H9 (cell line): ENCODE data around the gene GPRIN1. TPM values are rescaled to one million over a fixed set of nuclear protein-coding genes. Genes with fewer than 3 reads are reported as not detected.

ENCODE experiments used
- DNase-seq: peaks from one replicate; pipeline ENCODE4 v3.0.0-alpha.2; 2017
- H2AFZ ChIP-seq: one replicate; pipeline ENCODE4 v1.6.1; 2013; ENCODE audit warnings: mild to moderate bottlenecking, low read length, control low read depth, moderate library complexity
- H2AK5ac ChIP-seq: 2 replicates; pipeline ENCODE4 v1.6.1; 2013; ENCODE audit warnings: low read length, control low read depth, mixed read lengths; ENCODE audit not compliant: insufficient read length
- H2BK120ac ChIP-seq: one replicate; pipeline ENCODE4 v1.6.1; 2013; ENCODE audit warnings: low read depth, mild to moderate bottlenecking, low read length, control low read depth, inconsistent platforms; ENCODE audit not compliant: poor library complexity, severe bottlenecking
- H2BK12ac ChIP-seq: 2 replicates; pipeline ENCODE4 v1.6.1; 2013; ENCODE audit warnings: low read length, control low read depth, mixed read lengths, low read depth; ENCODE audit not compliant: insufficient read length
- H2BK15ac ChIP-seq: 2 replicates; pipeline ENCODE4 v1.6.1; 2013; ENCODE audit warnings: low read depth, low read length, control low read depth
- H2BK20ac ChIP-seq: one replicate; pipeline ENCODE4 v1.6.1; 2013; ENCODE audit warnings: low read depth, mild to moderate bottlenecking, low read length, control low read depth, inconsistent platforms; ENCODE audit not compliant: poor library complexity, severe bottlenecking
- H2BK5ac ChIP-seq: 2 replicates; pipeline ENCODE4 v1.6.1; 2013; ENCODE audit warnings: low read length, control low read depth, mixed read lengths; ENCODE audit not compliant: insufficient read length
- H3K14ac ChIP-seq: 2 replicates; pipeline ENCODE4 v1.6.1; 2013; ENCODE audit warnings: low read length, control low read depth; ENCODE audit not compliant: insufficient read depth
- H3K18ac ChIP-seq: 2 replicates; pipeline ENCODE4 v1.6.1; 2013; ENCODE audit warnings: low read depth, mild to moderate bottlenecking, mixed read lengths, low read length, control low read depth; ENCODE audit not compliant: insufficient read length
- H3K23ac ChIP-seq: 2 replicates; pipeline ENCODE4 v1.6.1; 2013; ENCODE audit warnings: low read length, control low read depth, mixed read lengths, low read depth; ENCODE audit not compliant: insufficient read length
- H3K23me2 ChIP-seq: 2 replicates; pipeline ENCODE4 v1.6.1; 2013; ENCODE audit warnings: low read depth, mild to moderate bottlenecking, mixed read lengths, low read length, control low read depth; ENCODE audit not compliant: insufficient read length, poor library complexity, severe bottlenecking
- H3K27ac ChIP-seq: 2 replicates; pipeline ENCODE4 v1.5.1; 2013; ENCODE audit warnings: low read length, control low read depth, mixed read lengths, low read depth; ENCODE audit not compliant: insufficient read length
- H3K27me3 ChIP-seq: 2 replicates; pipeline ENCODE4 v1.6.1; 2013; ENCODE audit warnings: low read length, control low read depth, inconsistent platforms; ENCODE audit not compliant: insufficient read depth
- H3K4ac ChIP-seq: 2 replicates; pipeline ENCODE4 v1.6.1; 2013; ENCODE audit warnings: low read depth, mild to moderate bottlenecking, control low read depth, inconsistent platforms, low read length, moderate library complexity
- H3K4me1 ChIP-seq: 2 replicates; pipeline ENCODE4 v1.6.1; 2013; ENCODE audit warnings: low read length, control low read depth, inconsistent platforms; ENCODE audit not compliant: insufficient read depth
- H3K4me2 ChIP-seq: 2 replicates; pipeline ENCODE4 v1.6.1; 2013; ENCODE audit warnings: low read length, control low read depth, mixed read lengths; ENCODE audit not compliant: insufficient read length, insufficient read depth
- H3K56ac ChIP-seq: 2 replicates; pipeline ENCODE4 v1.6.1; 2013; ENCODE audit warnings: low read depth, mild to moderate bottlenecking, mixed read lengths, low read length, control low read depth; ENCODE audit not compliant: insufficient read length
- H3K79me1 ChIP-seq: 2 replicates; pipeline ENCODE4 v1.6.1; 2013; ENCODE audit warnings: low read depth, mild to moderate bottlenecking, moderate library complexity, low read length, control low read depth, inconsistent platforms; ENCODE audit not compliant: insufficient read depth, poor library complexity, severe bottlenecking
- H3K79me2 ChIP-seq: 2 replicates; pipeline ENCODE4 v1.6.1; 2013; ENCODE audit warnings: low read length, control low read depth, inconsistent platforms; ENCODE audit not compliant: insufficient read depth
- H3K9ac ChIP-seq: 2 replicates; pipeline ENCODE4 v1.6.1; 2013; ENCODE audit warnings: low read length, control low read depth, mixed read lengths; ENCODE audit not compliant: insufficient read length; ENCODE audit errors: extremely low read depth
- H3K9me3 ChIP-seq: one replicate; pipeline ENCODE4 v1.6.1; 2013; ENCODE audit warnings: low read depth, low read length, inconsistent platforms; ENCODE audit not compliant: control insufficient read depth
- H3T11ph ChIP-seq: one replicate; pipeline ENCODE4 v1.6.1; 2013; ENCODE audit warnings: mild to moderate bottlenecking, low read length, control low read depth, inconsistent platforms
- H4K20me1 ChIP-seq: one replicate; pipeline ENCODE4 v1.6.1; 2013; ENCODE audit not compliant: control insufficient read depth, insufficient read length, insufficient read depth
- H4K5ac ChIP-seq: 2 replicates; pipeline ENCODE4 v1.6.1; 2013; ENCODE audit warnings: low read depth, mild to moderate bottlenecking, mixed read lengths, low read length, control low read depth; ENCODE audit not compliant: insufficient read length
- H4K8ac ChIP-seq: replicated peaks from 2 replicates; pipeline ENCODE4 v1.6.1; 2013; ENCODE audit warnings: low read length, control low read depth, mixed read lengths, low read depth; ENCODE audit not compliant: insufficient read length
- H4K91ac ChIP-seq: 2 replicates; pipeline ENCODE4 v1.6.1; 2013; ENCODE audit warnings: low read depth, mild to moderate bottlenecking, moderate library complexity, mixed read lengths, low read length, control low read depth; ENCODE audit not compliant: insufficient read length
- H3K27ac Mint-ChIP-seq, 3 experiments: 2 replicates in 2 of 3; 3 replicates in 1 of 3; pipeline ENCODE4 v1.8.0; 2020 to 2021; ENCODE audit warnings: mixed read lengths in 3 of 3, mild to moderate bottlenecking in 1 of 3, moderate library complexity in 1 of 3
- H3K27me3 Mint-ChIP-seq: 2 replicates; pipeline ENCODE4 v1.8.0; 2021; ENCODE audit warnings: low read depth, mild to moderate bottlenecking, moderate library complexity, mixed read lengths
- H3K36me3 Mint-ChIP-seq, 3 experiments: 2 replicates in 2 of 3; 3 replicates in 1 of 3; pipeline ENCODE4 v1.8.0; 2020 to 2021; ENCODE audit warnings: low read depth in 3 of 3, mixed read lengths in 3 of 3; ENCODE audit not compliant: insufficient read depth in 1 of 3
- H3K4me1 Mint-ChIP-seq, 2 experiments: 2 replicates each; pipeline ENCODE4 v1.8.0; 2020; ENCODE audit warnings: mixed read lengths in 2 of 2
- H3K4me3 Mint-ChIP-seq, 2 experiments: 2 replicates in 1 of 2; 3 replicates in 1 of 2; pipeline ENCODE4 v1.8.0; 2020 to 2021; ENCODE audit warnings: mild to moderate bottlenecking in 2 of 2, mixed read lengths in 2 of 2, moderate library complexity in 1 of 2
- H3K9me3 Mint-ChIP-seq, 2 experiments: 2 replicates in 1 of 2; 3 replicates in 1 of 2; pipeline ENCODE4 v1.8.0; 2020; ENCODE audit warnings: mild to moderate bottlenecking in 2 of 2, mixed read lengths in 2 of 2, moderate library complexity in 1 of 2
- WGBS: extraction: QIAGEN DNeasy Blood & Tissue Kit; methylation state at CpG from one replicate; pipeline ENCODE4 v1.1.7; 2013; ENCODE audit warnings: missing lambda C conversion rate, low lambda C conversion rate, mixed read lengths; ENCODE audit not compliant: insufficient read length; ENCODE audit errors: extremely low coverage; 5-methylcytosine and 5-hydroxymethylcytosine counted together
- total RNA-seq: library from RNA; stranded (reverse); gene quantifications from 2 replicates; pipeline ENCODE4 v1.2.1, GENCODE V29; 2021
- TF ChIP-seq, protein P1 (sequence below): fragments of 200-600 bp; sonication (generic); conservative IDR thresholded peaks from 3 replicates; pipeline ENCODE4 v1.8.0; 2021; ENCODE audit warnings: antibody characterized with exemption, mild to moderate bottlenecking

The GPRIN1 gene
- total RNA-seq, 1 experiment from 2014 or later, result 10.8 TPM

DNA sequence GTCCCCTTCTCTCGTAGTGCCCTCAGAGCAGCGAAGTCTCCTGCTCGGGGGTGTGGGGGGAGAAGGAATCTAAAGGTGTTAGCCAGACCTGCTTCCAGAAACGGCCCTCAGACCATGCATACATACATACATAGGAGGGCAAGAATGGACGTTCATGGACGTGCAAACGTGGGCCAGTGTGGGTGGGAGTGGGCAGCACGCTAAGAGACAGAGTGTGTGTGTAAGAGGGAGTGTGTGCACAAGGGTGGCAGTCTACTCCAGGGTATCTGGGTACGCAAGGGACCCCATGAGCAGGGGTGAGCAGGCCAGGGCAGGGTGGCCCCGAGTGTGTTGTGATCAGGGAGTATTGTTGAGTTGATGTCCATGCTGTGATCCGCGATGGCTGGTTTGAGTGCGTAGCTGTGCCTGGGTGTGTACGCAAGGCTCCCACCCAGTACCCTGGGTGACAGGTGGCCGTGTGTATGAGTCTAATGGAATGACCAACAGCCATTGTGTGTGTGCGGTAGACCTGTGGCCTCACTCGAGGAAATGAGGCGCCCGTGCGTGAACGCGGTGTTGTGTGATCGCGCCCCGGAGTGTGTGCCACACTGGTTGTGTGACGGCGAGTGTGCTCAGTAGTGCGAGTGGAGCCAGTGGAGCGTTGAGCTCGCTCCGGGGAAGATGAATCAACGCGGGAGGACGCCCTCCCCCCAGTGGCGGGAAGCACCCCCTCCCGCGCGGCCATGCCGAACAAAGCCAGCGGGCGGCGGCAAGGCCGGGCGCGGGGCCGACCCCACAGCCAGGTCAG, 826 bp downstream of the GPRIN1 start:
- H3K4me1 Mint-ChIP-seq, result peaks cover 32% of the 10 kb centered on the region in 2 experiments

More for the DNA sequence above, 826 bp downstream of the GPRIN1 start:
- Histone ChIP-seq H2BK12ac (no peak overlapping the region), H2AFZ (no peak overlapping the region), H4K8ac (no peak overlapping the region), H3K9me3 (no peaks in the 10 kb centered on the region), H3K4me2 (peak overlapping the region; percentile 63), H3K4ac (no peak overlapping the region), H3K23me2 (peaks cover 6% of the 10 kb centered on the region), H3T11ph (no peak overlapping the region), H3K23ac (no peak overlapping the region), H3K56ac (no peak overlapping the region), H3K4me1 (no peaks in the 10 kb centered on the region; the same call in 1 of the 2 replicates), H3K79me2 (no peaks in the 10 kb centered on the region), H2BK15ac (no peak overlapping the region), H2BK5ac (no peak overlapping the region), H4K5ac (no peak overlapping the region), H3K79me1 (no peaks in the 10 kb centered on the region), H3K27ac (no peak overlapping the region), H4K20me1 (no peaks in the 10 kb centered on the region), H3K27me3 (no peaks in the 10 kb centered on the region; the same call in 1 of the 2 replicates), H3K18ac (no peak overlapping the region), H3K9ac (peak overlapping the region; percentile 56), H4K91ac (no peak overlapping the region), H2BK20ac (no peak overlapping the region), H2BK120ac (no peak overlapping the region), H3K14ac (no peak overlapping the region), H2AK5ac (no peak overlapping the region)
- no CpG with 5 or more reads among the region's 46 CpGs for WGBS
- no peaks in the 10 kb centered on the region for H3K36me3 Mint-ChIP-seq
- H3K27me3 Mint-ChIP-seq, result peaks cover 23% of the 10 kb centered on the region
- H3K27ac Mint-ChIP-seq, result peak overlapping the region in 1 of 3 experiments; percentile 75; a peak in 2 of 7 replicates
- DNase-seq, result no peak
- TF ChIP-seq, protein P1, sequence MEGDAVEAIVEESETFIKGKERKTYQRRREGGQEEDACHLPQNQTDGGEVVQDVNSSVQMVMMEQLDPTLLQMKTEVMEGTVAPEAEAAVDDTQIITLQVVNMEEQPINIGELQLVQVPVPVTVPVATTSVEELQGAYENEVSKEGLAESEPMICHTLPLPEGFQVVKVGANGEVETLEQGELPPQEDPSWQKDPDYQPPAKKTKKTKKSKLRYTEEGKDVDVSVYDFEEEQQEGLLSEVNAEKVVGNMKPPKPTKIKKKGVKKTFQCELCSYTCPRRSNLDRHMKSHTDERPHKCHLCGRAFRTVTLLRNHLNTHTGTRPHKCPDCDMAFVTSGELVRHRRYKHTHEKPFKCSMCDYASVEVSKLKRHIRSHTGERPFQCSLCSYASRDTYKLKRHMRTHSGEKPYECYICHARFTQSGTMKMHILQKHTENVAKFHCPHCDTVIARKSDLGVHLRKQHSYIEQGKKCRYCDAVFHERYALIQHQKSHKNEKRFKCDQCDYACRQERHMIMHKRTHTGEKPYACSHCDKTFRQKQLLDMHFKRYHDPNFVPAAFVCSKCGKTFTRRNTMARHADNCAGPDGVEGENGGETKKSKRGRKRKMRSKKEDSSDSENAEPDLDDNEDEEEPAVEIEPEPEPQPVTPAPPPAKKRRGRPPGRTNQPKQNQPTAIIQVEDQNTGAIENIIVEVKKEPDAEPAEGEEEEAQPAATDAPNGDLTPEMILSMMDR, result no peak
- no peaks in the 10 kb centered on the region; a peak in 1 of 5 replicates for H3K9me3 Mint-ChIP-seq
- H3K4me3 Mint-ChIP-seq, result peak overlapping the region; percentile 86 to 96
